ENCODE data around the gene SLITRK5. TPM values are rescaled to one million over a fixed set of nuclear protein-coding genes. Genes with fewer than 3 reads are reported as not detected.

The SLITRK5 gene
- total RNA-seq, 2 experiments from 2014 or later: under 0.01 to 0.03 TPM

- no peak overlapping the region for H3K27ac Mint-ChIP-seq
- no peaks in the 10 kb centered on the region for H3K9me3 Mint-ChIP-seq
- intact Hi-C loops (cut with DNase I, micrococcal nuclease): no loop called here
- peaks cover 74% of the 10 kb centered on the region for H3K27me3 Mint-ChIP-seq
- no peaks in the 10 kb centered on the region for H3K36me3 Mint-ChIP-seq (ENCODE audit: low read depth)
- TF ChIP-seq, protein P1, sequence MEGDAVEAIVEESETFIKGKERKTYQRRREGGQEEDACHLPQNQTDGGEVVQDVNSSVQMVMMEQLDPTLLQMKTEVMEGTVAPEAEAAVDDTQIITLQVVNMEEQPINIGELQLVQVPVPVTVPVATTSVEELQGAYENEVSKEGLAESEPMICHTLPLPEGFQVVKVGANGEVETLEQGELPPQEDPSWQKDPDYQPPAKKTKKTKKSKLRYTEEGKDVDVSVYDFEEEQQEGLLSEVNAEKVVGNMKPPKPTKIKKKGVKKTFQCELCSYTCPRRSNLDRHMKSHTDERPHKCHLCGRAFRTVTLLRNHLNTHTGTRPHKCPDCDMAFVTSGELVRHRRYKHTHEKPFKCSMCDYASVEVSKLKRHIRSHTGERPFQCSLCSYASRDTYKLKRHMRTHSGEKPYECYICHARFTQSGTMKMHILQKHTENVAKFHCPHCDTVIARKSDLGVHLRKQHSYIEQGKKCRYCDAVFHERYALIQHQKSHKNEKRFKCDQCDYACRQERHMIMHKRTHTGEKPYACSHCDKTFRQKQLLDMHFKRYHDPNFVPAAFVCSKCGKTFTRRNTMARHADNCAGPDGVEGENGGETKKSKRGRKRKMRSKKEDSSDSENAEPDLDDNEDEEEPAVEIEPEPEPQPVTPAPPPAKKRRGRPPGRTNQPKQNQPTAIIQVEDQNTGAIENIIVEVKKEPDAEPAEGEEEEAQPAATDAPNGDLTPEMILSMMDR (IDR thresholded peaks at IDR 0.05): no peak
- CTCF ChIA-PET: no interaction called here
- peaks cover 22% of the 10 kb centered on the region for H3K4me1 ChIP-seq (ENCODE audit: insufficient read depth, low read length)
- POLR2A ChIA-PET: no interaction called here
- ATAC-seq (ENCODE audit: poor library complexity) (peak; percentile 59), DNase-seq (peak in 3 of 14 experiments; percentile 29 to 42 (median 32))
- H3K36me3 ChIP-seq (ENCODE audit: insufficient read depth, low read length): no peaks in the 10 kb centered on the region
- H3K4me3 ChIP-seq (ENCODE audit: low read length): peak overlapping the region; percentile 24
- peaks cover 41 to 49% of the 10 kb centered on the region in 2 experiments for H3K27me3 ChIP-seq (ENCODE audit: control insufficient read depth in 1 of 2, insufficient read depth in 2 of 2, low read length in 2 of 2)
- H3K9me3 ChIP-seq (ENCODE audit: control insufficient read depth in 1 of 2, insufficient read depth in 1 of 2, low read length in 2 of 2): peaks cover 0 to 30% of the 10 kb centered on the region in 2 experiments
- peak overlapping the region; percentile 70 for H3K4me3 Mint-ChIP-seq
- peaks cover 33% of the 10 kb centered on the region for H3K4me1 Mint-ChIP-seq (ENCODE audit: low read depth)
- no peak overlapping the region for H3K27ac ChIP-seq (ENCODE audit: low read depth in 1 of 2, low read length in 2 of 2)
These were observed 6.6 kb downstream of the SLITRK5 start for GRCh38 chr13:87677496-87678371.

DNA sequence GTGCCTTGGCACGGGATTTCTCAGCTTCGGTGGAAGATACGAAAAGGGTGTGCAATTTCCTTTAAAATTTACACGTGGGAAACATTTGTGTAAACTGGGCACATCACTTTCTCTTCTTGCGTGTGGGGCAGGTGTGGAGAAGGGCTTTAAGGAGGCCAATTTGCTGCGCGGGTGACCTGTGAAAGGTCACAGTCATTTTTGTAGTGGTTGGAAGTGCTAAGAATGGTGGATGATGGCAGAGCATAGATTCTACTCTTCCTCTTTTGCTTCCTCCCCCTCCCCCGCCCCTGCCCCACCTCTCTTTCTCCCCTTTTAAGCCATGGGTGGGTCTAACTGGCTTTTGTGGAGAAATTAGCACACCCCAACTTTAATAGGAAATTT, 7.2 kb downstream of the SLITRK5 start:
- no peak for DNase-seq
- H3K27me3 ChIP-seq (ENCODE audit: control insufficient read depth in 1 of 2, insufficient read depth in 2 of 2, low read length in 2 of 2): peaks cover 38 to 43% of the 10 kb centered on the region in 2 experiments

GRCh38 chr13:87680298-87680697, 9.1 kb downstream of the SLITRK5 start:
- Histone ChIP-seq H3K27me3 (ENCODE audit: control insufficient read depth in 1 of 2, insufficient read depth in 2 of 2, low read length in 2 of 2) (peaks cover 24% of the 10 kb centered on the region in 2 experiments), H3K4me3 (ENCODE audit: low read length) (no peak overlapping the region), H3K36me3 (ENCODE audit: insufficient read depth, low read length) (no peaks in the 10 kb centered on the region), H3K27ac (ENCODE audit: low read depth in 1 of 2, low read length in 2 of 2) (no peak overlapping the region), H3K4me1 (ENCODE audit: insufficient read depth, low read length) (peaks cover 13% of the 10 kb centered on the region), H3K9me3 (ENCODE audit: control insufficient read depth in 1 of 2, insufficient read depth in 1 of 2, low read length in 2 of 2) (peaks cover 0 to 23% of the 10 kb centered on the region in 2 experiments)
- ChIA-PET POLR2A (no interaction called here), CTCF (no interaction called here)
- Mint-ChIP-seq H3K9me3 (no peaks in the 10 kb centered on the region), H3K4me3 (no peak overlapping the region), H3K27ac (no peak overlapping the region), H3K4me1 (ENCODE audit: low read depth) (peaks cover 14% of the 10 kb centered on the region), H3K27me3 (peaks cover 49% of the 10 kb centered on the region), H3K36me3 (ENCODE audit: low read depth) (no peaks in the 10 kb centered on the region)
- ATAC-seq (ENCODE audit: poor library complexity): no peak
- no peak for DNase-seq
- TF ChIP-seq, protein P1 (IDR thresholded peaks at IDR 0.05): no peak
- intact Hi-C loops (cut with DNase I, micrococcal nuclease): no loop called here

More for the DNA sequence above, 7.2 kb downstream of the SLITRK5 start:
- Histone ChIP-seq H3K9me3 (ENCODE audit: control insufficient read depth in 1 of 2, insufficient read depth in 1 of 2, low read length in 2 of 2) (peaks cover 0 to 26% of the 10 kb centered on the region in 2 experiments), H3K4me3 (ENCODE audit: low read length) (peak overlapping the region; percentile 24), H3K27ac (ENCODE audit: low read depth in 1 of 2, low read length in 2 of 2) (no peak overlapping the region), H3K36me3 (ENCODE audit: insufficient read depth, low read length) (no peaks in the 10 kb centered on the region), H3K4me1 (ENCODE audit: insufficient read depth, low read length) (peaks cover 18% of the 10 kb centered on the region)
- intact Hi-C loops (cut with DNase I, micrococcal nuclease): no loop called here
- peaks cover 68% of the 10 kb centered on the region for H3K27me3 Mint-ChIP-seq
- no peak for ATAC-seq (ENCODE audit: poor library complexity)
- H3K27ac Mint-ChIP-seq: no peak overlapping the region
- no peaks in the 10 kb centered on the region for H3K36me3 Mint-ChIP-seq (ENCODE audit: low read depth)
- ChIA-PET POLR2A (no interaction called here), CTCF (no interaction called here)
- TF ChIP-seq, protein P1 (IDR thresholded peaks at IDR 0.05): no peak
- peaks cover 27% of the 10 kb centered on the region for H3K4me1 Mint-ChIP-seq (ENCODE audit: low read depth)
- no peaks in the 10 kb centered on the region for H3K9me3 Mint-ChIP-seq
- H3K4me3 Mint-ChIP-seq: peak overlapping the region; percentile 70
